Measurements from ENCODE around the gene MNT. TPM values are rescaled to one million over a fixed set of nuclear protein-coding genes. Genes with fewer than 3 reads are reported as not detected.

MNT gene
- total and polyA plus RNA-seq, 2 experiments from 2014 or later = 5.7 to 6.4 TPM

DNA sequence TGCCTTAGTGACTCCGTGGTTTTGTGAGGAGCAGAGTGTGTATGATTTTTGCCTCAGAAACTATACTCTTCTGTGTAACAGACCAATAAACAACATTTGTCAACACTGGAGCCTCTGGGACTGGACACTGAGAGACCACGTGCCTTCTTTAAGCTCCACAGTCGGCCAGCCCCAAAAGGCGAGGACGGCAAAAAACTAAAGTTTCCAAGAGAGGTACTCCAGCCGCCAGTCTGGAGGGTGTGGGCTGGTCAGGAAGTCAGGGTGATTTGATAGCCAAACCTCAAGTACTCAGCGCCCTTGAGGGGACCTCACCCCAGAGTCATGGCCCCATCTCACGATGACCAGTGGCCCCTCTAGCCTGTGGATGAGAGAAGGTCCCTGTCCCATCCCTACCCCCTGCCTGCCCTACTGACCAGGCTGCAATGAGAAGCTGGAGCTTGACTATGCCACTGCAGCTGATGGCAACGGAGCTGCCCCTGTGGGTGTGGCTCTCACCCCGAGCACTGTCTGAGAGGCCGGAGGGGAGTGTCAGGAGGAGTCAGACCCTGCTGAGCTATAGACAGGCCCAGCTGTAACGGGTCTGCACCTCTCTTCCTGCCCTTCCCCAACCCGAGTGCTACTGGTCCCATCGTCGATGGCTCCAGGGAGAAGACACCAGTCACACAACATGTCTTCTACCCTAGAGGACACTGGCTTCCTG is 19.8 kb downstream of the MNT start (continued):
- TF ChIP-seq, protein P1, sequence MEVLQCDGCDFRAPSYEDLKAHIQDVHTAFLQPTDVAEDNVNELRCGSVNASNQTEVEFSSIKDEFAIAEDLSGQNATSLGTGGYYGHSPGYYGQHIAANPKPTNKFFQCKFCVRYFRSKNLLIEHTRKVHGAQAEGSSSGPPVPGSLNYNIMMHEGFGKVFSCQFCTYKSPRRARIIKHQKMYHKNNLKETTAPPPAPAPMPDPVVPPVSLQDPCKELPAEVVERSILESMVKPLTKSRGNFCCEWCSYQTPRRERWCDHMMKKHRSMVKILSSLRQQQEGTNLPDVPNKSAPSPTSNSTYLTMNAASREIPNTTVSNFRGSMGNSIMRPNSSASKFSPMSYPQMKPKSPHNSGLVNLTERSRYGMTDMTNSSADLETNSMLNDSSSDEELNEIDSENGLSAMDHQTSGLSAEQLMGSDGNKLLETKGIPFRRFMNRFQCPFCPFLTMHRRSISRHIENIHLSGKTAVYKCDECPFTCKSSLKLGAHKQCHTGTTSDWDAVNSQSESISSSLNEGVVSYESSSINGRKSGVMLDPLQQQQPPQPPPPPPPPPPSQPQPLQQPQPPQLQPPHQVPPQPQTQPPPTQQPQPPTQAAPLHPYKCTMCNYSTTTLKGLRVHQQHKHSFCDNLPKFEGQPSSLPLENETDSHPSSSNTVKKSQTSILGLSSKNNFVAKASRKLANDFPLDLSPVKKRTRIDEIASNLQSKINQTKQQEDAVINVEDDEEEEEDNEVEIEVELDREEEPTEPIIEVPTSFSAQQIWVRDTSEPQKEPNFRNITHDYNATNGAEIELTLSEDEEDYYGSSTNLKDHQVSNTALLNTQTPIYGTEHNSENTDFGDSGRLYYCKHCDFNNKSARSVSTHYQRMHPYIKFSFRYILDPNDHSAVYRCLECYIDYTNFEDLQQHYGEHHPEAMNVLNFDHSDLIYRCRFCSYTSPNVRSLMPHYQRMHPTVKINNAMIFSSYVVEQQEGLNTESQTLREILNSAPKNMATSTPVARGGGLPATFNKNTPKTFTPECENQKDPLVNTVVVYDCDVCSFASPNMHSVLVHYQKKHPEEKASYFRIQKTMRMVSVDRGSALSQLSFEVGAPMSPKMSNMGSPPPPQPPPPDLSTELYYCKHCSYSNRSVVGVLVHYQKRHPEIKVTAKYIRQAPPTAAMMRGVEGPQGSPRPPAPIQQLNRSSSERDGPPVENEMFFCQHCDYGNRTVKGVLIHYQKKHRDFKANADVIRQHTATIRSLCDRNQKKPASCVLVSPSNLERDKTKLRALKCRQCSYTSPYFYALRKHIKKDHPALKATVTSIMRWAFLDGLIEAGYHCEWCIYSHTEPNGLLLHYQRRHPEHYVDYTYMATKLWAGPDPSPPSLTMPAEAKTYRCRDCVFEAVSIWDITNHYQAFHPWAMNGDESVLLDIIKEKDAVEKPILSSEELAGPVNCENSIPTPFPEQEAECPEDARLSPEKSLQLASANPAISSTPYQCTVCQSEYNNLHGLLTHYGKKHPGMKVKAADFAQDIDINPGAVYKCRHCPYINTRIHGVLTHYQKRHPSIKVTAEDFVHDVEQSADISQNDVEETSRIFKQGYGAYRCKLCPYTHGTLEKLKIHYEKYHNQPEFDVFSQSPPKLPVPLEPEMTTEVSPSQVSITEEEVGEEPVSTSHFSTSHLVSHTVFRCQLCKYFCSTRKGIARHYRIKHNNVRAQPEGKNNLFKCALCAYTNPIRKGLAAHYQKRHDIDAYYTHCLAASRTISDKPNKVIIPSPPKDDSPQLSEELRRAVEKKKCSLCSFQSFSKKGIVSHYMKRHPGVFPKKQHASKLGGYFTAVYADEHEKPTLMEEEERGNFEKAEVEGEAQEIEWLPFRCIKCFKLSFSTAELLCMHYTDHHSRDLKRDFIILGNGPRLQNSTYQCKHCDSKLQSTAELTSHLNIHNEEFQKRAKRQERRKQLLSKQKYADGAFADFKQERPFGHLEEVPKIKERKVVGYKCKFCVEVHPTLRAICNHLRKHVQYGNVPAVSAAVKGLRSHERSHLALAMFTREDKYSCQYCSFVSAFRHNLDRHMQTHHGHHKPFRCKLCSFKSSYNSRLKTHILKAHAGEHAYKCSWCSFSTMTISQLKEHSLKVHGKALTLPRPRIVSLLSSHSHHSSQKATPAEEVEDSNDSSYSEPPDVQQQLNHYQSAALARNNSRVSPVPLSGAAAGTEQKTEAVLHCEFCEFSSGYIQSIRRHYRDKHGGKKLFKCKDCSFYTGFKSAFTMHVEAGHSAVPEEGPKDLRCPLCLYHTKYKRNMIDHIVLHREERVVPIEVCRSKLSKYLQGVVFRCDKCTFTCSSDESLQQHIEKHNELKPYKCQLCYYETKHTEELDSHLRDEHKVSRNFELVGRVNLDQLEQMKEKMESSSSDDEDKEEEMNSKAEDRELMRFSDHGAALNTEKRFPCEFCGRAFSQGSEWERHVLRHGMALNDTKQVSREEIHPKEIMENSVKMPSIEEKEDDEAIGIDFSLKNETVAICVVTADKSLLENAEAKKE (CRISPR knock-in tag; IDR thresholded peaks at IDR 0.05) = no peak

DNA sequence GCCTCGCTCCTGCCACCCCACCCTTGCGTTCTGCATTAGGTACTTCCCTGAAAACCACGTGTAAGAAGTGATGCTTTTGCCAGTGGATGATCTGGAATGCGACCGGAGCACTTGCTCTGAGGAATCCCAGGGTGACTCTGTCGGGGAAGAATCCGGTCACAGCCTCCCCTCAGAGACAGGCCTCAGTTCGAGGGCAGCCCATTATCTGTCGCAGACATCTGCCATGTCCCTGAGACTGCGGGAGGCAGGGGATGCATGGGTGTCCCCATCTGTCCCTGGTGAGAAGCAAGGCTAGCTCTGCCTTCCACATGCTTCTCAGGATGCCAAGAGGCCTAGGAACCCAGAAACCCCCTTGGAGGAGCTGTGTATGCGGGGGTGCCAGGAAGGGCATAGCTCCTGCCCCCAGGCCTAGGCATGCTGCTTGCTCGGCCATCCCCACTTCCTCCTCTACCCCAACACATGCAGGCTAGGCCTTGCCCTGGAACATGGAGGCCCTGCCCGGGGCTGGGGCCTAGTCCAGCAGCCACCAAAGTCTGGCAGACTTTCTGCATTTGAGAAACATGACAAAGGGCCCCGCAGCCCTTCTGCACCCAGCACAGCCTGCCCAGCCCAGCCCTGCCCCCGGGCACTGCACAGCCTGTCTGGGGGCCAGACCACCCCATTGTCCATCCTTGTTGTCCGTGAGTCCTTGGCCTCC is 20.5 kb downstream of the MNT start:
- Histone ChIP-seq H3K27ac (ENCODE audit: low read depth) (no peak overlapping the region), H3K27me3 (ENCODE audit: insufficient read depth) (no peaks in the 10 kb centered on the region), H2AFZ (no peak overlapping the region), H3K4me2 (no peak overlapping the region), H3F3A (replicated peaks; ENCODE audit: low read depth) (no peaks in the 10 kb centered on the region; the same call in 1 of the 2 replicates), H3K4me3 (no peak overlapping the region), H4K20me1 (replicated peaks; ENCODE audit: insufficient read depth) (no peaks in the 10 kb centered on the region; the same call in 1 of the 2 replicates), H3K9me2 (ENCODE audit: insufficient read depth) (no peaks in the 10 kb centered on the region), H3K4me1 (ENCODE audit: insufficient read depth) (peaks cover 13% of the 10 kb centered on the region), H3K36me3 (ENCODE audit: insufficient read depth) (no peaks in the 10 kb centered on the region), H3K79me2 (replicated peaks; ENCODE audit: insufficient read depth) (no peaks in the 10 kb centered on the region)
- H3K36me3 Mint-ChIP-seq (ENCODE audit: low read depth) = peaks cover 22% of the 10 kb centered on the region
- H3K4me3 Mint-ChIP-seq = no peak overlapping the region
- H3K27ac Mint-ChIP-seq = no peak overlapping the region
- no peaks in the 10 kb centered on the region for H3K9me3 Mint-ChIP-seq
- DNase-seq (ENCODE audit: low spot score) (no peak), ATAC-seq (no peak)
- H3K27me3 Mint-ChIP-seq (ENCODE audit: insufficient read depth, low read depth, poor library complexity) = peaks cover 15% of the 10 kb centered on the region
- H3K4me1 Mint-ChIP-seq = peaks cover 21% of the 10 kb centered on the region
- TF ChIP-seq, protein P1 (CRISPR knock-in tag; IDR thresholded peaks at IDR 0.05) = no peak
- TF ChIP-seq, protein P2, sequence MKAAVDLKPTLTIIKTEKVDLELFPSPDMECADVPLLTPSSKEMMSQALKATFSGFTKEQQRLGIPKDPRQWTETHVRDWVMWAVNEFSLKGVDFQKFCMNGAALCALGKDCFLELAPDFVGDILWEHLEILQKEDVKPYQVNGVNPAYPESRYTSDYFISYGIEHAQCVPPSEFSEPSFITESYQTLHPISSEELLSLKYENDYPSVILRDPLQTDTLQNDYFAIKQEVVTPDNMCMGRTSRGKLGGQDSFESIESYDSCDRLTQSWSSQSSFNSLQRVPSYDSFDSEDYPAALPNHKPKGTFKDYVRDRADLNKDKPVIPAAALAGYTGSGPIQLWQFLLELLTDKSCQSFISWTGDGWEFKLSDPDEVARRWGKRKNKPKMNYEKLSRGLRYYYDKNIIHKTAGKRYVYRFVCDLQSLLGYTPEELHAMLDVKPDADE (IDR thresholded peaks at IDR 0.05) = no peak
- TF ChIP-seq JUNB (IDR thresholded peaks at IDR 0.05; ENCODE audit: unreplicated experiment) (no peak), STAT1 (IDR thresholded peaks at IDR 0.05; ENCODE audit: unreplicated experiment) (no peak), EZH2 (IDR thresholded peaks at IDR 0.05; ENCODE audit: low read depth, unreplicated experiment) (no peak)
